NOMO-1 (cell line): ENCODE measurements around the gene WDR54.
"Not testable (repeated sequence)": the region's sequence is repeated elsewhere in the genome, so short reads cannot be mapped to it uniquely, and the experiment has no call there.

Source experiments
- DNase-seq, 2 experiments: peaks; one replicate each; lab custom pipeline; 2025; ENCODE audit not compliant: unreplicated experiment in 2 of 2; lab: John Stamatoyannopoulos, UW

WDR54 gene

DNA sequence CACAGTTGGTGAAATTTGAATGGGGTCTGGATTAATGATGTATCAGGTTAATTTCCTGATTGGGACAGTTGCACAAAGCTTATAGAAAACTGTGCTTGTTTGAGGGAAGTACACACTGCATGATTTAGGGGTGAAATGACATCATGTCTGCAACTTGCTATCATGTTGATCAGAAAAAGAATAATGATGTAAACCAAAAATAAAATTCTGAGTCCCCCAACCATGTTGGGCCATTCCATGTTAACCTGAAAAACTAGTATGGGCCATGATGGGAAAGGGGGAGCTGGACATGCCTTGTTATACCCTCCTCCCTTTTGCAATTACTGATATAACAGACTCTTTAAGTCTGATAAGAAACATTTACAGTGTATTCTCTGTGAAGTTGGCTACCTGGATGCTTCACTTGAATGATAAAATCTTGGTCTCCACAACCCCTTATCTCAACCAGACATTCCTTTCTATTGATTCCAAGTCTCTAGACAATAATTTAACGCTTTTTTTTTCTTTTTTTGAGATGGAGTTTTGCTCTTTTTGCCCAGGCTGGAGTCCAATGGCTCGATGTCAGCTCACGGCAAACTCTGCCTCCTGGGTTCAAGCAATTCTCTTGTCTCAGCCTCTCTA lies 29.1 kb downstream of the WDR54 start:
- DNase-seq = no peak

GRCh38 chr2:74454654-74455511 lies 33.4 kb downstream of the WDR54 start, which contains the start of gene INO80B:
INO80B (plus strand) TSS chr2:74455087; CDS start chr2:74455117, 30 bp downstream.
- DNase-seq = peak; percentile 95 to 96

DNA sequence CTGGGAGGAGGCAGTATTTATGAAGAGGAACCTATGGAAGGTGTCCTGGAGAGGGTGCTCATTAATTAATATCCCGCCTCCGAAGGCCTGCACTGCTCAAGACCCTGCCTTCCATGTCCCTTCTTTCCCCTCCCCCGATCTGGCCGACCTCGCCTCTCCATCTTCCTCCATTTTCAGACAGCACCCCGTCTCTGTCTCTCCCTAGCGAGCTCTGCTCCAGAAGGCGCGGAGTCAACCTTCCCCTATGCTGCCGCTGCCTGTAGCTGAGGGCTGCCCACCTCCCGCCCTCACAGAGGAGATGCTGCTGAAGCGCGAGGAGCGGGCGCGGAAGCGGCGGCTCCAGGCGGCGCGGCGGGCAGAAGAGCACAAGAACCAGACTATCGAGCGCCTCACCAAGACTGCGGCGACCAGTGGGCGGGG lies 35.6 kb downstream of the WDR54 start:
- peak in 1 of 2 experiments; percentile 51 for DNase-seq

DNA sequence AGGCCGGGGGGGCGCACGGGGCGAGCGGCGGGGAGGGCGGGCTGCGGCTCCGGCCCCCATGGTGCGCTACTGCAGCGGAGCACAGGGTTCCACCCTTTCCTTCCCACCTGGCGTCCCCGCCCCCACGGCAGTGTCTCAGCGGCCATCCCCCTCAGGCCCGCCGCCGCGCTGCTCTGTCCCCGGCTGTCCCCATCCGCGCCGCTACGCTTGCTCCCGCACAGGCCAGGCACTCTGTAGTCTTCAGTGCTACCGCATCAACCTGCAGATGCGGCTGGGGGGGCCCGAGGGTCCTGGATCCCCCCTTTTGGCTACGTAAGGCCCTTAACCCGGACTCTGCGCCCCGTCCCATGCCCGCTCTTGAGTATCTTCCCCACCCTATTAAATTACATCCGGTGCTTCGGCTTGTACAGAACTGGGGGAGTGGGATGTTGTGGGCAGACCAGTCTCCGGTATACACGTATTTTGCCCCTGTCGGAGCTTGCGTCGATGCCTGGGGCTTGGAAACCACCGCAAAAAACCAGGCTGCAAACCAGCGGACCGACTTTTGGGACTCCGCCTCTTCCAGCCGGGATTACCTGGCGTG lies 36.1 kb downstream of the WDR54 start:
- DNase-seq = peak in 1 of 2 experiments; percentile 63

DNA sequence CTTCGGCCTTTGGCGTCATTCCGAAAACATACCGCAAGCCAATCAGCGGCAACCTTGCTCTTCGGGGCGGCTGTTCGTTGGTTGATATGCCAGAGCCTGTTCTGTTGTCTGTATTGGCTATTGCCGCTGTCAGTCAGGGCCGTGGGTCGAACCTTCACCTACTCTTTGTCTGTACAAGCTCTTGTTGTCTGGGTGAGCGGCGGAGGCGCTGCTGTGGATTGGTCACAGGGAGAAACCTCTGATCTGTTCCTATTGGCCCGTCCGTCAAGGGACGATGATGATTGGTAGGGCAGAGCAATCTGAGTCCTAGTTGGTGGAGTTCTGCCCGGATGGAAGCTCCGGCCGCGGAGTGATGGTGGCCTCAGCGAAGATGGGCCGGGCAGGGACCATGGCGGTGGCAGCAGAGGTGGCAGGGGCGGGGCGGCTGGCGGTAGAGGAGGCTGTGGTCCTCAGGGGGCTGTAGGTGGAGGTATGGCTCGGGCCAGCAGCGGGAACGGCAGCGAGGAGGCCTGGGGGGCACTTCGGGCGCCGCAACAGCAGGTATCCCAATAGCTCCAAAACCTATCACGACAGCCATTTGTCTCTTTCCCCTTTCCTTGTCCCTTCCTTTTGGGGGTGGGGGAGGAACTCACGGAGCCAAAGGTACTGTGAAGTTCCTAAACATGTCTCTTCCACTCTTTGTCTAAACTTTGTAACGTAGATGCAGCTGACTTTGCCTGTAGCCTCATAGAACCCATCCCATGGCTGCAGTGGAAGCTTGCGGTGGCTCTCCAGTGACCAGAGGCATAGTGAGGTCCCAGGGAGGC lies 36.8 kb downstream of the WDR54 start, which contains the start of gene WBP1:
Gene WBP1 (plus strand): TSS at position 307 of the 806 bp plus-strand sequence. CDS start 165 bp downstream, at position 472.
- peak; percentile 99 for DNase-seq

DNA sequence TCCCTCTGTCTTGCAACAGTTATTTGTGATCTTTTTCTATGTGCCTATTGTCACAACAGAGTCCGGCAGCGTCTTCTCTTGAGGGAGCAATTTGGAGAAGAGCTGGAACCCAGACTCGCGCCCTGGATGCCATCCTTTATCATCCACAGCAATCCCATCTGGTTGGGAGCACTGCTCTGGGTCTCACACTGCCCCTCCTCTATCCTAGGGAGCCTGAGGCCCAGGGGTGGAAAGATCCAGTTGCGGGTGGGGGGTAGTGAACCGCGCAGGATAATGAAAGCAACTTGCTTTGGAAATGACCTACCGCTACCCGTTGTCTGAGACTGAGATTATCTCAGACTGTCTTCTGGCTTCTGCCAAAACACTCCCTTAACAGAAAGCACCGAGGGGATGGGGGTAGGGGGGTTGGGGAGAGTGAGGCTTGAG lies 37.4 kb downstream of the WDR54 start:
- no peak for DNase-seq

GRCh38 chr2:74459503-74460118 lies 38.1 kb downstream of the WDR54 start:
- DNase-seq = not testable (repeated sequence)

DNA sequence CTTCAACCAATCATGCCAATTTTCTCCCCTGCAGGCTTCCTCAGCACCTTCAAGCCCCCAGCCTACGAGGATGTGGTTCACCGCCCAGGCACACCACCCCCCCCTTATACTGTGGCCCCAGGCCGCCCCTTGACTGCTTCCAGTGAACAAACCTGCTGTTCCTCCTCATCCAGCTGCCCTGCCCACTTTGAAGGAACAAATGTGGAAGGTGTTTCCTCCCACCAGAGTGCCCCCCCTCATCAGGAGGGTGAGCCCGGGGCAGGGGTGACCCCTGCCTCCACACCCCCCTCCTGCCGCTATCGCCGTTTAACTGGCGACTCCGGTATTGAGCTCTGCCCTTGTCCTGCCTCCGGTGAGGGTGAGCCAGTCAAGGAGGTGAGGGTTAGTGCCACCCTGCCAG lies 38.7 kb downstream of the WDR54 start:
- not testable (repeated sequence) for DNase-seq

- DNase-seq = no peak
Measured at GRCh38 chr2:74461187-74462053, 39.9 kb downstream of the WDR54 start.

- DNase-seq = no peak
Measured at GRCh38 chr2:74462054-74462785, 40.7 kb downstream of the WDR54 start.

GRCh38 chr2:74462786-74463105 lies 41.2 kb downstream of the WDR54 start:
- no peak for DNase-seq

- no peak for DNase-seq
Measured at GRCh38 chr2:74464406-74464805, 42.9 kb downstream of the WDR54 start.

DNA sequence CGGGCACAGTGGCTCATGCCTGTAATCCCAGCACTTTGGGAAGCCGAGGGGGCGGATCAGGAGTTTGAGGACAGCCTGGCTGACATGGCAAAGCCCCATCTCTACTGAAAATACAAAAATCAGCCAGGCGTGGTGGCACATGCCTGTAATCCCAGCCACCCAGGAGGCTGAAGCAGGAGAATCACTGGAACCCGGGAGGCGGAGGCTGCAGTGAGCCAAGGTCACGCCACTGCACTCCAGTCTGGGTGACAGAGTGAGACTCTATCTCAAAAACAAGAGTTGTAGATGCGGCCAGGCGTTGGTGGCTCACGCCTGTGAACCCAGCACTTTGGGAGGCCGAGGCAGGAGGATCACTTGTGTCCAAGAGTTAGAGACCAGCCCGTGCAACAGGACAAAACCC lies 49.2 kb downstream of the WDR54 start:
- not testable (repeated sequence) for DNase-seq

GRCh38 chr2:74471332-74472065 lies 50.0 kb downstream of the WDR54 start:
- peak in 1 of 2 experiments; percentile 19 for DNase-seq

GRCh38 chr2:74472086-74472944 lies 50.8 kb downstream of the WDR54 start, which contains the start of gene MRPL53:
MRPL53 (minus strand) TSS chr2:74472680; CDS start chr2:74472660, 20 bp downstream.
- peak; percentile 90 to 93 for DNase-seq

DNA sequence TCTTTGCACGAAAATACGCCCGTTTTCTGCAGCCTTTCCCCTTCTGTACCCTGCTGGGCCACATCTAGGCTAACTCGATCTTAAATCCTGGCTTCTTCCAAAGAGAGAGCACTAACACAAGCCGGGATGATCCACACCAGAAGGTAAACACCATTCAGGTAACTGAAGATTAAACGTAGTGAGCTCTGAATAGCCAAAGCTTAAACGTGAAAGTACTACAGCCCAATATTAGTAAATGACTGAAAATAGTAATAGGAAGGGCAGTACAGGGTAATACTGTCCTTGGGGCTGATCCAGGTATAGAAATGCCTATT lies 51.4 kb downstream of the WDR54 start:
- no peak for DNase-seq

- no peak for DNase-seq
Measured at GRCh38 chr2:74474481-74474880, 53.0 kb downstream of the WDR54 start.
